ENCODE measurements around the gene CPM. TPM values are rescaled to one million over a fixed set of nuclear protein-coding genes. Genes with fewer than 3 reads are reported as not detected.

CPM gene
- total and polyA plus RNA-seq, 4 donors, result 14.2 to 65.0 (median 24.0) TPM

GRCh38 chr12:68835333-68835908 is 97.5 kb downstream of the CPM start:
- H3K27me3 ChIP-seq (ENCODE audit: control insufficient read depth in 4 of 4, insufficient read depth in 4 of 4, low read length in 3 of 4), result no peaks in the 10 kb centered on the region
- no peak overlapping the region for H3K4me3 ChIP-seq (ENCODE audit: low read depth in 1 of 3, low read length in 3 of 3)
- H3K9ac ChIP-seq (ENCODE audit: low read depth in 1 of 2, low read length in 2 of 2), result no peak overlapping the region
- H3K4me1 ChIP-seq (ENCODE audit: control insufficient read depth in 4 of 4, insufficient read depth in 4 of 4, low read length in 3 of 4), result peaks cover 2 to 11% (median 7%) of the 10 kb centered on the region in 4 donors
- DNase-seq (ENCODE audit: low spot score), result no peak
- WGBS, result 38% methylated on average over 10 of the region's 10 CpGs
- TF ChIP-seq, protein P1, sequence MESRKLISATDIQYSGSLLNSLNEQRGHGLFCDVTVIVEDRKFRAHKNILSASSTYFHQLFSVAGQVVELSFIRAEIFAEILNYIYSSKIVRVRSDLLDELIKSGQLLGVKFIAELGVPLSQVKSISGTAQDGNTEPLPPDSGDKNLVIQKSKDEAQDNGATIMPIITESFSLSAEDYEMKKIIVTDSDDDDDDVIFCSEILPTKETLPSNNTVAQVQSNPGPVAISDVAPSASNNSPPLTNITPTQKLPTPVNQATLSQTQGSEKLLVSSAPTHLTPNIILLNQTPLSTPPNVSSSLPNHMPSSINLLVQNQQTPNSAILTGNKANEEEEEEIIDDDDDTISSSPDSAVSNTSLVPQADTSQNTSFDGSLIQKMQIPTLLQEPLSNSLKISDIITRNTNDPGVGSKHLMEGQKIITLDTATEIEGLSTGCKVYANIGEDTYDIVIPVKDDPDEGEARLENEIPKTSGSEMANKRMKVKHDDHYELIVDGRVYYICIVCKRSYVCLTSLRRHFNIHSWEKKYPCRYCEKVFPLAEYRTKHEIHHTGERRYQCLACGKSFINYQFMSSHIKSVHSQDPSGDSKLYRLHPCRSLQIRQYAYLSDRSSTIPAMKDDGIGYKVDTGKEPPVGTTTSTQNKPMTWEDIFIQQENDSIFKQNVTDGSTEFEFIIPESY (IDR thresholded peaks at IDR 0.05), result no peak
- no peak for TF ChIP-seq YY1 (IDR thresholded peaks at IDR 0.05)
- TF ChIP-seq, protein P2, sequence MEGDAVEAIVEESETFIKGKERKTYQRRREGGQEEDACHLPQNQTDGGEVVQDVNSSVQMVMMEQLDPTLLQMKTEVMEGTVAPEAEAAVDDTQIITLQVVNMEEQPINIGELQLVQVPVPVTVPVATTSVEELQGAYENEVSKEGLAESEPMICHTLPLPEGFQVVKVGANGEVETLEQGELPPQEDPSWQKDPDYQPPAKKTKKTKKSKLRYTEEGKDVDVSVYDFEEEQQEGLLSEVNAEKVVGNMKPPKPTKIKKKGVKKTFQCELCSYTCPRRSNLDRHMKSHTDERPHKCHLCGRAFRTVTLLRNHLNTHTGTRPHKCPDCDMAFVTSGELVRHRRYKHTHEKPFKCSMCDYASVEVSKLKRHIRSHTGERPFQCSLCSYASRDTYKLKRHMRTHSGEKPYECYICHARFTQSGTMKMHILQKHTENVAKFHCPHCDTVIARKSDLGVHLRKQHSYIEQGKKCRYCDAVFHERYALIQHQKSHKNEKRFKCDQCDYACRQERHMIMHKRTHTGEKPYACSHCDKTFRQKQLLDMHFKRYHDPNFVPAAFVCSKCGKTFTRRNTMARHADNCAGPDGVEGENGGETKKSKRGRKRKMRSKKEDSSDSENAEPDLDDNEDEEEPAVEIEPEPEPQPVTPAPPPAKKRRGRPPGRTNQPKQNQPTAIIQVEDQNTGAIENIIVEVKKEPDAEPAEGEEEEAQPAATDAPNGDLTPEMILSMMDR (IDR thresholded peaks at IDR 0.05; ENCODE audit: low read depth, low read length, missing input control), result no peak
- TF ChIP-seq RXRA (IDR thresholded peaks at IDR 0.05), result peak; percentile 54 to 65
- TF ChIP-seq SP1 (IDR thresholded peaks at IDR 0.05), result no peak
- peak; percentile 20 to 46 for TF ChIP-seq RAD21 (IDR thresholded peaks at IDR 0.05)
- peak; percentile 34 to 38 for TF ChIP-seq HNF4A (conservative IDR thresholded peaks at IDR 0.05)
- TF ChIP-seq NR2F2 (IDR thresholded peaks at IDR 0.05), result peak; percentile 95
- TF ChIP-seq, protein P3, sequence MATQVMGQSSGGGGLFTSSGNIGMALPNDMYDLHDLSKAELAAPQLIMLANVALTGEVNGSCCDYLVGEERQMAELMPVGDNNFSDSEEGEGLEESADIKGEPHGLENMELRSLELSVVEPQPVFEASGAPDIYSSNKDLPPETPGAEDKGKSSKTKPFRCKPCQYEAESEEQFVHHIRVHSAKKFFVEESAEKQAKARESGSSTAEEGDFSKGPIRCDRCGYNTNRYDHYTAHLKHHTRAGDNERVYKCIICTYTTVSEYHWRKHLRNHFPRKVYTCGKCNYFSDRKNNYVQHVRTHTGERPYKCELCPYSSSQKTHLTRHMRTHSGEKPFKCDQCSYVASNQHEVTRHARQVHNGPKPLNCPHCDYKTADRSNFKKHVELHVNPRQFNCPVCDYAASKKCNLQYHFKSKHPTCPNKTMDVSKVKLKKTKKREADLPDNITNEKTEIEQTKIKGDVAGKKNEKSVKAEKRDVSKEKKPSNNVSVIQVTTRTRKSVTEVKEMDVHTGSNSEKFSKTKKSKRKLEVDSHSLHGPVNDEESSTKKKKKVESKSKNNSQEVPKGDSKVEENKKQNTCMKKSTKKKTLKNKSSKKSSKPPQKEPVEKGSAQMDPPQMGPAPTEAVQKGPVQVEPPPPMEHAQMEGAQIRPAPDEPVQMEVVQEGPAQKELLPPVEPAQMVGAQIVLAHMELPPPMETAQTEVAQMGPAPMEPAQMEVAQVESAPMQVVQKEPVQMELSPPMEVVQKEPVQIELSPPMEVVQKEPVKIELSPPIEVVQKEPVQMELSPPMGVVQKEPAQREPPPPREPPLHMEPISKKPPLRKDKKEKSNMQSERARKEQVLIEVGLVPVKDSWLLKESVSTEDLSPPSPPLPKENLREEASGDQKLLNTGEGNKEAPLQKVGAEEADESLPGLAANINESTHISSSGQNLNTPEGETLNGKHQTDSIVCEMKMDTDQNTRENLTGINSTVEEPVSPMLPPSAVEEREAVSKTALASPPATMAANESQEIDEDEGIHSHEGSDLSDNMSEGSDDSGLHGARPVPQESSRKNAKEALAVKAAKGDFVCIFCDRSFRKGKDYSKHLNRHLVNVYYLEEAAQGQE (IDR thresholded peaks at IDR 0.05), result no peak
- TF ChIP-seq, protein P4, sequence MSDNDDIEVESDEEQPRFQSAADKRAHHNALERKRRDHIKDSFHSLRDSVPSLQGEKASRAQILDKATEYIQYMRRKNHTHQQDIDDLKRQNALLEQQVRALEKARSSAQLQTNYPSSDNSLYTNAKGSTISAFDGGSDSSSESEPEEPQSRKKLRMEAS (IDR thresholded peaks at IDR 0.05), result no peak
- no peak for TF ChIP-seq FOXA2 (IDR thresholded peaks at IDR 0.05)
- H3K36me3 ChIP-seq (ENCODE audit: control insufficient read depth in 4 of 4, insufficient read depth in 3 of 4, low read depth in 1 of 4, low read length in 3 of 4), result peaks cover 10 to 48% (median 40%) of the 10 kb centered on the region in 4 donors
- H3K9me3 ChIP-seq (ENCODE audit: control insufficient read depth in 4 of 4, low read length in 3 of 4), result no peaks in the 10 kb centered on the region
- H3K27ac ChIP-seq (ENCODE audit: low read depth in 1 of 2, low read length in 2 of 2), result peak overlapping the region in 1 of 2 donors; percentile 36

GRCh38 chr12:68833508-68833907 is 99.5 kb downstream of the CPM start:
- WGBS, result 98% methylated on average over 4 of the region's 4 CpGs
- Histone ChIP-seq H3K36me3 (ENCODE audit: control insufficient read depth in 4 of 4, insufficient read depth in 3 of 4, low read depth in 1 of 4, low read length in 3 of 4) (peaks cover 10 to 46% (median 33%) of the 10 kb centered on the region in 4 donors), H3K27me3 (ENCODE audit: control insufficient read depth in 4 of 4, insufficient read depth in 4 of 4, low read length in 3 of 4) (no peaks in the 10 kb centered on the region), H3K27ac (ENCODE audit: low read depth in 1 of 2, low read length in 2 of 2) (no peak overlapping the region), H3K4me1 (ENCODE audit: control insufficient read depth in 4 of 4, insufficient read depth in 4 of 4, low read length in 3 of 4) (peaks cover 0 to 11% (median 7%) of the 10 kb centered on the region in 4 donors), H3K9me3 (ENCODE audit: control insufficient read depth in 4 of 4, low read length in 3 of 4) (no peaks in the 10 kb centered on the region), H3K4me3 (ENCODE audit: low read depth in 1 of 3, low read length in 3 of 3) (no peak overlapping the region), H3K9ac (ENCODE audit: low read depth in 1 of 2, low read length in 2 of 2) (no peak overlapping the region)
- TF ChIP-seq JUND (IDR thresholded peaks at IDR 0.05), result no peak
- TF ChIP-seq, protein P3 (IDR thresholded peaks at IDR 0.05), result no peak
- no peak for DNase-seq (ENCODE audit: low spot score)
